Measurements from ENCODE around the gene SPRED2.

- TF ChIP-seq CTCF (IDR thresholded peaks at IDR 0.05), result no peak
- no peak for TF ChIP-seq ZFX (IDR thresholded peaks at IDR 0.05; ENCODE audit: borderline replicate concordance)
Measured at GRCh38 chr2:65383541-65384488, 48.6 kb downstream of the SPRED2 start.

All from 22Rv1 (cell line).